Adrenal gland (tissue), 12 donors: ENCODE data around the gene PRKN. TPM values are rescaled to one million over a fixed set of nuclear protein-coding genes. Genes with fewer than 3 reads are reported as not detected.
"Not testable (repeated sequence)": the region's sequence is repeated elsewhere in the genome, so short reads cannot be mapped to it uniquely, and the experiment has no call there.

Source experiments
- DNase-seq, 7 donors: peaks; one replicate each; pipeline ENCODE4 v3.0.0-alpha.2; 2019 to 2020
- H3K27ac ChIP-seq, 5 donors: fragments of 200-600 bp; sonication (generic) in 4 of 5; 1 replicate in 3 of 5; 2 replicates in 2 of 5; pipeline versions ENCODE4 v1.5.1 to v1.8.0; 2016 to 2020; ENCODE audit warnings: mild to moderate bottlenecking in 1 of 5
- H3K27me3 ChIP-seq: fragments of 200-600 bp; 2 replicates; pipeline ENCODE4 v1.8.0; 2021
- H3K36me3 ChIP-seq, 2 donors: fragments of 200-600 bp; replicated peaks in 1 of 2; 1 replicate in 1 of 2; 2 replicates in 1 of 2; pipeline versions ENCODE4 v1.5.1 to v1.8.0; 2018 to 2022
- H3K4me1 ChIP-seq, 2 donors: fragments of 200-600 bp; replicated peaks in 1 of 2; 1 replicate in 1 of 2; 2 replicates in 1 of 2; pipeline versions ENCODE4 v1.5.1 to v1.8.0; 2018 to 2021
- H3K4me3 ChIP-seq, 4 donors: fragments of 200-600 bp; sonication (generic) in 3 of 4; one replicate each; pipeline ENCODE4 v1.5.1; 2016 to 2018
- H3K9me3 ChIP-seq, 3 donors: fragments of 200-600 bp; sonication (generic) in 1 of 3; replicated peaks in 1 of 3; 1 replicate in 2 of 3; 2 replicates in 1 of 3; pipeline versions ENCODE4 v1.5.1 to v1.8.0; 2016 to 2021
- CTCF ChIP-seq, 6 experiments: fragments of 450-650 bp in 4 of 6; fragments of 200-600 bp in 2 of 6; sonication (generic) in 1 of 6; IDR thresholded peaks; 1 replicate in 5 of 6; 2 replicates in 1 of 6; pipeline versions ENCODE4 v1.5.1 to v1.8.0; 2016 to 2021; ENCODE audit warnings: antibody characterized with exemption in 6 of 6, mild to moderate bottlenecking in 2 of 6, moderate library complexity in 1 of 6
- POLR2A ChIP-seq, 2 donors: fragments of 450-650 bp; IDR thresholded peaks; one replicate each; pipeline ENCODE4 v1.6.1; 2017; ENCODE audit warnings: antibody characterized with exemption in 2 of 2, mild to moderate bottlenecking in 2 of 2, moderate library complexity in 1 of 2
- WGBS, 4 donors: extraction: QIAGEN DNeasy Blood & Tissue Kit in 2 of 4; methylation state at CpG; one replicate each; pipeline versions ENCODE4 v1.1.5 to v1.1.7; 2013 to 2017; 5-methylcytosine and 5-hydroxymethylcytosine counted together
- intact Hi-C, 2 donors: fragments of 100-400 bp; cut with DNase I; formaldehyde crosslinking; loops; one replicate each; pipeline versions ENCODE4 v1.14.1 to v1.15.0; 2022 to 2023
- polyA plus RNA-seq, 3 donors: library from polyadenylated mRNA; stranded (reverse); fragments of 200-250 nt in 2 of 3; fragments of 350-450 nt in 1 of 3; fragmentation: Illumina TruSeq in 1 of 3; extraction: RNeasy Lipid Tissue Mini Kit (QIAGEN cat#74804) in 1 of 3; gene quantifications; one replicate each; pipeline ENCODE4 v1.2.3, GENCODE V29; 2013 to 2014
- total RNA-seq, 9 donors: library from RNA; depleted of rRNA in 4 of 9; stranded (reverse); fragments of >200 nt in 4 of 9; fragments of 120-200 nt in 1 of 9; fragmentation: NEBNext Ultra II Directional in 1 of 9; extraction: Animal tissue kit (Norgen Biotek cat#: 25700) in 1 of 9; gene quantifications; one replicate each; pipeline versions ENCODE4 v1.1.0 to v1.2.4, GENCODE V29; 2013 to 2023
- donor health status: healthy with polysubstance abuse.
- donor health status: Bipolar disorder and iron deficiency.
- donor health status: DM: yes; HTN: yes; CAD: no.
- donor health status: DM: no; HTN: no; CAD: no.
- donor health status: DM: no; HTN: no; CAD: no.
- donor health status: DM: yes; HTN: yes; CAD: no.

Gene PRKN
- total and polyA plus RNA-seq, 12 donors = 1.9 to 159 (median 13.3) TPM

DNA sequence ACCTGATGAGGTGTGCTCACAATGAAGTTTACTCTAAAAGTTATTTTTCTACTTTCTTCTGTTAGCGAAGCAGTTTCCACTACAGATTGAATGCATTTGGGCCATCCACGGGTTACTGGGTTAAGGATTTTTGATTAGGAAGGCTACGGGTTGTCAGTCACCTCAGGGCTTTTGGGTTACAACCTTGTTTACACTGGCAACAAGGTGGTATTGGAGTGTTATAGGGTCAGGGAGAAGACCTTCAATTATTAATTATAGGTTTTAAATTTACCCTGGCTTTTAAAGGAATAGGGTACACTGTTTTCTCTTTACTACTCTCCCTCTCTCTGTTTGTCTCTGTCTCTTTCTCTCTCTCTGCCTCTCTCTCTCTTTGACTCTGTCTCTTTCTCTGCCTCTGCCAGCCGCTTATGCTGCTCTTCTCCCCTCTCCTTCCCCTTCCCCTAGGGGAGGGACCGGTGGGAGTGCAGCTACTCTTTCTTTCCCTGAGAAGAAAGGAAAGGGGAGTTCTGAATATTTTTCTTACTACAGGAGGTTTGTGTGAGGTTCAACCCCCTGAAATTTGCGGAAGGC is 1413.5 kb downstream of the PRKN start:
- H3K9me3 ChIP-seq = no peaks in the 10 kb centered on the region
- intact Hi-C loops = no loop called here
- 82 to 91% (median 87%) methylated on average over 6 of the region's 6 CpGs for WGBS, 4 donors

GRCh38 chr6:161313475-161313874 is 1414.1 kb downstream of the PRKN start:
- DNase-seq, H3K27ac ChIP-seq, H3K4me3 ChIP-seq, H3K27me3 ChIP-seq, H3K4me1 ChIP-seq, H3K36me3 ChIP-seq, intact Hi-C loops, H3K9me3 ChIP-seq: not testable (repeated sequence)
- WGBS, 4 donors = 60 to 77% (median 76%) methylated on average over 3 of the region's 3 CpGs

More for the DNA sequence above, 1413.5 kb downstream of the PRKN start:
- Histone ChIP-seq H3K4me3 (no peak overlapping the region), H3K27me3 (no peaks in the 10 kb centered on the region), H3K36me3 (no peaks in the 10 kb centered on the region), H3K27ac (no peak overlapping the region), H3K4me1 (no peaks in the 10 kb centered on the region)
- TF ChIP-seq POLR2A (IDR thresholded peaks at IDR 0.05) (no peak), CTCF (IDR thresholded peaks at IDR 0.05) (no peak)
- DNase-seq = no peak

DNA sequence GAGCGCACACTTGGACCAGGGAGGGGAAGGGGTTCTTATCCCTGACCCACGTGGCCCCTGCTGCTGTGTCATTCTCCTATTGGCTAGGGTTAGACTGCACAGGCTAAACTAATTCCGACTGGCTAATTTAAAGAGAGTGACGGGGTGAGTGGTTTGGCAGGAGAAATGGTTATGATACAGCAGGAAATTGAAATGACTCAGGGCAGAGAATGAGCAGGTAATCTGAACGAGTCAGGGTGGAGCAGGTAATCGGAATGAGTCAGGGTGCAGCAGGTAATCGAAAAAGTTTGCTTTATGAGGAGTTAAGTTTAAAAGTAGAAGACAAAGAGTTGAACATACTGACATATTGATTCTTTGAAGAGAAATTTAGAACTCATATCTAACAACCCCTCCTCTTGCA is 1417.8 kb downstream of the PRKN start:
- H3K27me3 ChIP-seq, intact Hi-C loops, H3K9me3 ChIP-seq, H3K4me3 ChIP-seq, H3K27ac ChIP-seq, DNase-seq, H3K36me3 ChIP-seq, H3K4me1 ChIP-seq: not testable (repeated sequence)
- 80 to 88% (median 81%) methylated on average over 7 of the region's 7 CpGs for WGBS, 4 donors

GRCh38 chr6:161308075-161308655 is 1419.4 kb downstream of the PRKN start:
- Histone ChIP-seq H3K9me3 (no peaks in the 10 kb centered on the region), H3K4me1 (no peaks in the 10 kb centered on the region), H3K27ac (no peak overlapping the region), H3K36me3 (no peaks in the 10 kb centered on the region), H3K27me3 (no peaks in the 10 kb centered on the region), H3K4me3 (no peak overlapping the region)
- DNase-seq = no peak
- WGBS, 4 donors = 81 to 86% (median 85%) methylated on average over 9 to 10 of the region's 10 CpGs
- intact Hi-C loops = no loop called here
- no peak for TF ChIP-seq CTCF (IDR thresholded peaks at IDR 0.05)
- TF ChIP-seq POLR2A (IDR thresholded peaks at IDR 0.05) = no peak

- intact Hi-C loops = no loop called here
- no peaks in the 10 kb centered on the region for H3K4me1 ChIP-seq
- no peaks in the 10 kb centered on the region for H3K9me3 ChIP-seq
- no peaks in the 10 kb centered on the region for H3K27me3 ChIP-seq
- WGBS, 4 donors = 60 to 72% (median 67%) methylated on average over 4 of the region's 4 CpGs
- no peak overlapping the region for H3K4me3 ChIP-seq
- no peak for DNase-seq
- H3K27ac ChIP-seq = no peak overlapping the region
- TF ChIP-seq CTCF (IDR thresholded peaks at IDR 0.05) (no peak), POLR2A (IDR thresholded peaks at IDR 0.05) (no peak)
- H3K36me3 ChIP-seq = no peaks in the 10 kb centered on the region
Observed at GRCh38 chr6:161305860-161306259, 1421.7 kb downstream of the PRKN start.
